Fibroblast of villous mesenchyme (primary cell): ENCODE results near the gene CAPSL. TPM values are rescaled to one million over a fixed set of nuclear protein-coding genes. Genes with fewer than 3 reads are reported as not detected.

Experiments
- DNase-seq: peaks from one replicate; pipeline ENCODE4 v3.0.0-alpha.2; 2010; ENCODE audit warnings: low read depth
- H3K4me3 ChIP-seq: 2 replicates; pipeline ENCODE4 v1.5.1; 2011; ENCODE audit warnings: low read depth, mild to moderate bottlenecking, low read length
- total RNA-seq: library from RNA; depleted of rRNA; stranded (reverse); fragments of >200 nt; gene quantifications from 2 replicates; pipeline ENCODE4 v1.2.3, GENCODE V29; 2012
- TF ChIP-seq, protein P1 (sequence below): IDR thresholded peaks from 2 replicates; pipeline ENCODE4 v1.5.1; 2012; ENCODE audit warnings: low read depth, mild to moderate bottlenecking, low read length; ENCODE audit not compliant: insufficient read depth

Gene CAPSL
- total RNA-seq, 1 donor, result 0.43 TPM

DNA sequence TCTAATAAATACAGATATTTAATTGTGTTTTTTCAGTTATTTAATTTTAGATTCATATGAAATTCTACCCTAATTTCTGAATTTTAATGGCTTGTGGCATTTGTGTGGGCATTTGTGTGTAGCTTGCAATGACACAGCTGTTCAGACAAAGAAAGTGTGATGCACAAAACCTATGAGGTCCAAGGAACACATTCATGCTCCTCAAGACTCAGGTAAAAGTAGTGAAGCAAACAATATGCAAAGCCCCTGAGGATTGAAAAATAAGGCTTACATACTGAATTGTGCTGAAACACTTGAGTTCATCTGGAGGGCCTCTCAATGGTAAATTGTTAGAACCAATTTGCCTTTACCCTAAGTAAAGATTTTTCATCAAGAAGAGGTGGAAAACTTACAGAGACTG is 53.6 kb downstream of the CAPSL start:
- no peak overlapping the region for H3K4me3 ChIP-seq
- TF ChIP-seq, protein P1, sequence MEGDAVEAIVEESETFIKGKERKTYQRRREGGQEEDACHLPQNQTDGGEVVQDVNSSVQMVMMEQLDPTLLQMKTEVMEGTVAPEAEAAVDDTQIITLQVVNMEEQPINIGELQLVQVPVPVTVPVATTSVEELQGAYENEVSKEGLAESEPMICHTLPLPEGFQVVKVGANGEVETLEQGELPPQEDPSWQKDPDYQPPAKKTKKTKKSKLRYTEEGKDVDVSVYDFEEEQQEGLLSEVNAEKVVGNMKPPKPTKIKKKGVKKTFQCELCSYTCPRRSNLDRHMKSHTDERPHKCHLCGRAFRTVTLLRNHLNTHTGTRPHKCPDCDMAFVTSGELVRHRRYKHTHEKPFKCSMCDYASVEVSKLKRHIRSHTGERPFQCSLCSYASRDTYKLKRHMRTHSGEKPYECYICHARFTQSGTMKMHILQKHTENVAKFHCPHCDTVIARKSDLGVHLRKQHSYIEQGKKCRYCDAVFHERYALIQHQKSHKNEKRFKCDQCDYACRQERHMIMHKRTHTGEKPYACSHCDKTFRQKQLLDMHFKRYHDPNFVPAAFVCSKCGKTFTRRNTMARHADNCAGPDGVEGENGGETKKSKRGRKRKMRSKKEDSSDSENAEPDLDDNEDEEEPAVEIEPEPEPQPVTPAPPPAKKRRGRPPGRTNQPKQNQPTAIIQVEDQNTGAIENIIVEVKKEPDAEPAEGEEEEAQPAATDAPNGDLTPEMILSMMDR, result no peak
- DNase-seq, result no peak

DNA sequence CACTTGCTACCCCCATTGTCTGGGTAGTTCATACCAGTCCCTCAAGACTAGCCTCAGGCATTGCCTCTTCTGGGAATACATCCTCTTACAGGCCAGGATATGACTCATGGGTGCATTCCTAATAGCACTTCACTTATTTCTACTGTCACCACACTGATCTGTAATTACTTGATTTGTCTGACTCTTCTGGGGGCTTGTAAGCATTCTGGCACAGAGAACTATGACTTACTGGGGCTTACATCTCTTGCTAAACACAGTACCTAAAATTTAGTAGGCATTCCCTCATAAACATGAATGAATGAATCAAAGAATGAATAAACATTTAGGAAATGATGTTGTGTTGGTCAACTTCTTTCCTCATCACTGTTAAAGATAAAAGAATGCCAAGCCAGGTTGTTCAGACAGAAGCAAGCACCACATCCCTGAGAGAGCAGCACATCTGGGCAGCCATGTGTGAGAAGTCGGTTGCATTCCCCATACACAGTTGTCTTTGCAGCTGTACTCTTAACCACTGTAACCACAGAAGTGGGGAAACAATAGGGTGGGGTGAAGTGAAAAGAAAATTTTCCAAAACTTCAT is 54.1 kb downstream of the CAPSL start:
- DNase-seq, result peak; percentile 84
- TF ChIP-seq, protein P1, result no peak
- no peak overlapping the region for H3K4me3 ChIP-seq

DNA sequence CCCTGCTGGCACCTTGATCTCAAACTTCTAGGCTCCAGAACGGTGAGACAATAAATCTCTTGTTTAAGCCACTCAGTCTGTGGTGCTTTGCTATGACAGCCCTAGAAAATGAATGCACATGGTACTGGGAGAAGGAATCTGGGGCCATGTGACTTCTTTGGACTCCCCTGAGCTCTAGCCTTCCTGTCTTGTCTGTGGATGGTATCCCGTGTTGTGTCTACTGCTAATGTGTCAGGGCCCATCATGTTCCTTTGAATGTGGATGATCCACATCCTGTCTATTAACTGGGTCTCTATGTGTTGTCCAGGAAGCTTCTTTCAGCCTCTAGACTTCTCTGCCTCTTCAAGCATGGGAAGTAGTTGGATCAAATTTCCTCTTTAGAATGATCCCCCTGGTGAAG is 56.7 kb downstream of the CAPSL start:
- TF ChIP-seq, protein P1, result no peak
- DNase-seq, result no peak
- no peak overlapping the region for H3K4me3 ChIP-seq

DNA sequence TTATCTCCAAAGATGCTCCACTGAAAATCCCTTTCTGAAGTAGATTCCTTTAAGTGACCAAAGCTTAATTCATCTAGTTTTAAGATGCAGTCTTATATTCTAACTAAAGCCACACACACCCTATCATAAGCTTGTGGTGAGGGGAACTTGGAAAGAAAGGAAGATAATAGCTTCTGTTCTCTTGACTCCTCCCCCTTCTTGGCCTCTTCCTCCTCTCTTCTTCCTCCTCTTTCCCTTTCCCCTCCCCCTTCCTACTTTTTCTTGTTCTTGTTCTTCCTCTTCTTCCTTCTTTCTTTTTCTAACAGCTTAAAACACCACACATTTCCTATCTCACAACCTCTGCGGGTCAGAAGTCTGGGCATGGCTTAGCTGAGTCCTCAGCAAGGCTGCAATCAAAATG is 58.3 kb downstream of the CAPSL start:
- H3K4me3 ChIP-seq, result no peak overlapping the region
- no peak for DNase-seq
- TF ChIP-seq, protein P1, result no peak

DNA sequence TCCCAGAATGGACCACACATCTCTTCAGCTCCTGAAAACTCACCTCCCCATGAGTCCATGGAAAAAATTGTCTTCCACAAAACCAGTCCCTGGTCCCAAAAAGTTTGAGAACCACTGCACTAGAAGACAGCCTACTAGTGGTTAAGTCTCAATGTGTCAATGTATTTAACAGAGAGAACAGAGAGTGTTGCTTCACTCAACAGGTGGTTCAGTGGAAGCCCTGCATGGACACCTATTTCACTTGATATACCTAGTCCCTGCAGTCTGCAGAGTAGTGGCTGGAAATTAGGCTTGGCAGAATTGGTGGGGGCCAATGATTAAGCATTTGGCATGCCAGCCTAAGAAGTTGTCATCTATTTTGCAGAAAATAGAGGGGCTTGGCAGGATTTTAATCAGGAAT is 58.8 kb downstream of the CAPSL start:
- TF ChIP-seq, protein P1, result no peak
- DNase-seq, result no peak
- no peak overlapping the region for H3K4me3 ChIP-seq

DNA sequence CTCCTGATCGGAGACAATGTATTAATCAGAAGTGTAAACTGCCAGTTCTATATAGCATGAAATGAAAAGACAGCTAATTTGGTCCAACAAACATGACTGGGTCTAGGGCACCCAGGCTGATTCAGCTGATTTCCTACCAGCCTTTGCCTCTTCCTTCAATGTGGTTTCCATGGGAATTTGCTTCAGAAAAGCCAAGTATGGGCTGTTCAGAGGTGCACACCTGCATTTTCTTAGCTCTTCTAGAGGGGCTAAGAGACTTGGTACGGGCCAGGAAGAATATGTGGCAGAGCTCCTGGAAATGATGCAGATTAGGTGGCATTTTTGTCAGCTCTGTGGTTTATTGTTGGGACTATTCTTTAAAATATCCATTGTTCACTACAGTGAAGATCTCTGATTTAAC is 59.3 kb downstream of the CAPSL start:
- TF ChIP-seq, protein P1, result no peak
- H3K4me3 ChIP-seq, result no peak overlapping the region
- no peak for DNase-seq

DNA sequence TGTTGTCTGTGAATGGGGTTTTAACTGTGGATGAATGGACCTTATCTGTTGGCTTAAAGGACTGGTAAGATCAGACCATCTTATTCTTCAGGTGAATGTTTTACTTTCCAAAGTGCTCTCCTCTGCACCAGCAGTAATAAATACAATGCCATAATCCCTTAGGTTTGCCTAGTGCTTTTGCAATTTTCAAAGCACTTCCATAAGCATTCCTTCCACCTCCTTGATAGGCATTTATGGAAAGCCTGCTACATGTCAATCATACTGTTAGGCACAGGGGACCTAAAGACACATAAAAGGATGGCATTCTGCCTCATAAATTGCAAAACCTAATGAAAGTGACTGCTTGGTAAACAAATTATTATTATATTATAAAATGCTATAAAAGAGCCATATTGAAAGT is 60.3 kb downstream of the CAPSL start:
- no peak overlapping the region for H3K4me3 ChIP-seq
- TF ChIP-seq, protein P1, result no peak
- no peak for DNase-seq
